ENCODE data around the gene ZNF302.

ZNF302 gene

GRCh38 chr19:34733266-34733745 lies 55.8 kb downstream of the ZNF302 start:
- DNase-seq (ENCODE audit: low read depth), result no peak

DNA sequence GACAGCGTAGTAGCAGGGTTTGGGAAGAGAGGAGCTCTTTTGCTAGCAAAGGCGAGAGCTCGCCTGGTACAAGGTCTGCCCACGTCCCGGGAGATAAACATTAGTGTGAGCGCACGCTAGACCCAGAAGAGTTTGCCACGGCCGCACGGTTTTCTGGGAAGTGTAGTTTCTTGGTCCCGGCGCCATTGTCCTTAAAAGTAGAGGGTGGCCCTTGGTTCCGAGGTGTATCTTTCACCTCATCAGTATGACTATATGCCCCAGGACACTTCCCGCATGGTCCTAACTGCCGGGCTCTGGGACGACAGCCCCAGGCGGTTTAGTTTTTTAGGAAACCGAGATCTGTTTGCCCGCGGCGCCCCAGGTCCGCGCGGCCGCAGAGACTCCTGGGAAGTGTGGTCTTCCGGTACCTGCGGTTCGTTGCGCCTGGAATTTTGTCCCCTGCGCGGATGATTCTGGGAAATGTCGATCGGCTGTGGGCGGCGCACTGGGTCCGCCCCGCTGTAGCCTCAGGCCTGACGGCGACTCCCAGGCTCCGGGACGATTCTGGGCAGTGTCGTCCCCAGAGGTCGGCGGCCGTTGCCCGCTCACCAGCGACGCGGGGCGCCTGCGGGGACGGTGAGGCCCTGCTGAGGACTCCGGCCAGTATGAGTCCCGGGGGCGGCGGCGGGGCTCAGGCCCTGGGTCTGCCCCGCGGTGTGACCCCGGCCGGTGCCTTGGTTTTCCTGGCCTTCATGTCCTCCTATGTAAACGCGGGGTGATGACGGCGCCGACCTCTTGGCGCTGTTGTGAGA lies 56.5 kb downstream of the ZNF302 start, which contains the start of gene ZNF181:
TSS of gene ZNF181 (plus strand) at position 498 of the 791 bp plus-strand sequence. CDS start 795 bp downstream, outside the sequence.
- DNase-seq (ENCODE audit: low read depth), result peak; percentile 71

DNA sequence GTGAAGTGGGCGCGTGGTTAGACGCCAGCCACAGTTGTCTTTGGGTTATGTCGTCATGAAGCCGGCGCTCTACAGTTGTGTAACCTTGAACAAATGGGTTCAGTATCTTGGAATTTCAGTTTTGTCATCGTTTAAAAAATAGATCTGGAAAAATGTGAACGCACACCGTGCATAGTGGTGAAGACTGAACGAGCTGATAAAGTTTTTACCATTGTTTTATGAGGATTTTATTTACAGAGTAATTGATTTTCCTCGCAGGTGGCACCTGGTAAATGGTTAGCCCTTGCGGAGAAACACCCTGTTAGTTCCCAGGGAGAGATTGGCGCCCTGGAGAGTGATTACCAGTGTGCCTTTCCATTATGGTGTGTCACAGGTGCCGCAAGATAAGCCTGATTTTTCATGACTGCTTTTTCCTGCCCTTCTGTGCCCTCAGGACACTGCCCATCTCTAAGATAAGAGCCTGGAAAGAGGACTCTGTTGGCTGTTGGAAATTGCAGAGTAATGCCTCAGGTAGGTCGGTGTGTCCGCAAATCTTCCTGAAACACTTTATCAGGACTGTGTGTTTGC lies 57.1 kb downstream of the ZNF302 start:
- DNase-seq (ENCODE audit: low read depth), result peak; percentile 4
